ENCODE data around the gene PACRG. TPM values are rescaled to one million over a fixed set of nuclear protein-coding genes. Genes with fewer than 3 reads are reported as not detected.

Gene PACRG
- total RNA-seq, 1 experiment from 2014 or later, result 0.44 TPM

DNA sequence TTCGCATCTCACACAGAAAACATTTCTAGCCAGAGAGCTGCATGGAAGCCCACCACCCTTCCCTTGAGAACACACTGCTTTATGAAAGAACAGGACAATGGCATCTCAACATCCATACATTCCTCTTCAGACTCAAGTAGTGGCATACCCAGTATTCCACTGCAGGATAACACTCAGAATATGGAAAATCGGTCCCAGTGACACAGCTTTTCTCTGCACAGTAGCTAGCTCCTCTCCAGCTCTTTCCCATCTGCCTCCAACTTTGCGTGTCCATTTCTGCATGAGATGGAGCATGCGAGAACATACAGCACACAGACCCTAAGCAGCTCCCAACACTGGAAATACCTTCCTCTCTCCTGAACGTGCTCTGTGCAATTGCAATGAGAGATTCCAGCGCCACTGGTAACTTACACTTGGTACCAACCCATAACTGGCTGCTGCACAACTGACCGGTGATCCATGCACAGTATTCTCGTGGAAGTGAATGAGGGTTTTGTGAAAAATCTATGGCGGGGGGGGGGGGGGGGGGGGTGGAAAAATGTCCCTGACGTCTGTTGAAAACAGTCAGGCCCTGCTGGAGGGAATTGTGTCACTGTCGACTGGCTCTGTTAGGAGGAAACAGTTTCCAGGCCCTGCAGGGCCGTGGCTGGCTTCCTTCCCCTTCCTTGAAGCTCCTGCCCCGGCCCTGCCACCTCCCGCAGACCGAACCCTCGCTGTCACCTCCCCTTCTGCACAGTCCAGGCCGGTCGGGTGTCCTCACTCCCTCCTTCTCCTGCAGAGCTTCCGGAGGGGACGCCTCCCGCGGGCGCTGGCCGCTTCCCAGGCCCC is 420.9 kb downstream of the PACRG start:
- CTCF ChIA-PET, result interaction anchor here (0.8 kb wide), 1 partner anchor 263 kb away, joined by 6 read pairs; no protein-coding TSS in a partner anchor
- no peak overlapping the region for H3K4me3 Mint-ChIP-seq
- TF ChIP-seq SP1 (CRISPR knock-in tag; conservative IDR thresholded peaks at IDR 0.05) (no peak), RORB (CRISPR knock-in tag; IDR thresholded peaks at IDR 0.05) (no peak), ZBTB43 (CRISPR knock-in tag; IDR thresholded peaks at IDR 0.05) (no peak), ZBTB21 (CRISPR knock-in tag; IDR thresholded peaks at IDR 0.05; ENCODE audit: borderline replicate concordance) (no peak), ZNF121 (CRISPR knock-in tag; IDR thresholded peaks at IDR 0.05) (no peak), NR2C2 (CRISPR knock-in tag; IDR thresholded peaks at IDR 0.05) (no peak), FOXJ3 (CRISPR knock-in tag; IDR thresholded peaks at IDR 0.05; ENCODE audit: borderline replicate concordance) (no peak), MYBL2 (CRISPR knock-in tag; IDR thresholded peaks at IDR 0.05) (no peak), FOXK1 (CRISPR knock-in tag; IDR thresholded peaks at IDR 0.05) (no peak), TCF7 (CRISPR knock-in tag; IDR thresholded peaks at IDR 0.05; ENCODE audit: low read depth) (no peak), ZNF138 (CRISPR knock-in tag; conservative IDR thresholded peaks at IDR 0.05) (no peak)
- TF ChIP-seq, protein P1, sequence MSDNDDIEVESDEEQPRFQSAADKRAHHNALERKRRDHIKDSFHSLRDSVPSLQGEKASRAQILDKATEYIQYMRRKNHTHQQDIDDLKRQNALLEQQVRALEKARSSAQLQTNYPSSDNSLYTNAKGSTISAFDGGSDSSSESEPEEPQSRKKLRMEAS (CRISPR knock-in tag; IDR thresholded peaks at IDR 0.05), result no peak

DNA sequence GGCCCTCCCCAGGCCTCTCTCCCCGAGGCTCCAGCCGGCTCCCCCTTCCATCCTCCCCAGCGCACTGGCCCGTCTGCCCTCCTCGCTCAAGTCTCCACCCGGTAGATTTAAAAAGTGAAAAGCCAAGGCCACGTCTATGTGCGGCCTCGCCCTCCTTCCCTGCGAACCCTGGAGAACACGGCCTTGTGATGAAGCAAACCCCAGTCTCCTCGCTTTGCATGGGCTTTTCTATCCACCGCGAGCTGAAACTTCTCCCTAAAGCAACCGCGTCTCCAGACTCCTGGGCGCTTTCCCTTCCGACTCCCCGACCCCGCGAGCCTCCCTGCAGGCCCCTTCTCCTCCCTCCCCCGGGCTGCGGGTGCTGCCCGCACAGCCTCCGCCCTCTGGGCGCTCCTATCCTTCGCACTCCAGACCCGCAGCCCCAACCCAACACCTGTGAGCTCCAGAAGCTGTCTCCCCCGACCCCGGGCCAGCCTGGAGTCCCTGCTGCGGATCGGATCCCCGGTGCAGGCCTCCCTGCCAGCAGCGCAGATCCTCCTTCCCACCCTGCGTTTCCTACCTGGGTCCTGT is 421.6 kb downstream of the PACRG start:
- no peaks in the 10 kb centered on the region for H3K36me3 Mint-ChIP-seq
- H3K27ac Mint-ChIP-seq, result no peak overlapping the region
- ChIA-PET CTCF (interaction anchor here (0.8 to 1.0 kb wide), 2 partner anchors 29 to 263 kb away, joined by 4 to 6 read pairs; no protein-coding TSS in a partner anchor), POLR2A (no interaction called here)
- TF ChIP-seq ZNF532 (CRISPR knock-in tag; IDR thresholded peaks at IDR 0.05; ENCODE audit: borderline replicate concordance) (no peak), ETV6 (CRISPR knock-in tag; IDR thresholded peaks at IDR 0.05) (no peak), ZNF232 (CRISPR knock-in tag; IDR thresholded peaks at IDR 0.05) (no peak), CREM (CRISPR knock-in tag; IDR thresholded peaks at IDR 0.05) (no peak), CREB1 (CRISPR knock-in tag; IDR thresholded peaks at IDR 0.05) (no peak), MYBL2 (CRISPR knock-in tag; IDR thresholded peaks at IDR 0.05) (no peak), GRHL2 (CRISPR knock-in tag; IDR thresholded peaks at IDR 0.05; ENCODE audit: insufficient replicate concordance, severe bottlenecking) (no peak), ELF4 (CRISPR knock-in tag; IDR thresholded peaks at IDR 0.05; ENCODE audit: low read depth) (no peak), JUN (CRISPR knock-in tag; IDR thresholded peaks at IDR 0.05) (no peak), KAT7 (CRISPR knock-in tag; IDR thresholded peaks at IDR 0.05; ENCODE audit: borderline replicate concordance) (no peak)
- TF ChIP-seq, protein P2, sequence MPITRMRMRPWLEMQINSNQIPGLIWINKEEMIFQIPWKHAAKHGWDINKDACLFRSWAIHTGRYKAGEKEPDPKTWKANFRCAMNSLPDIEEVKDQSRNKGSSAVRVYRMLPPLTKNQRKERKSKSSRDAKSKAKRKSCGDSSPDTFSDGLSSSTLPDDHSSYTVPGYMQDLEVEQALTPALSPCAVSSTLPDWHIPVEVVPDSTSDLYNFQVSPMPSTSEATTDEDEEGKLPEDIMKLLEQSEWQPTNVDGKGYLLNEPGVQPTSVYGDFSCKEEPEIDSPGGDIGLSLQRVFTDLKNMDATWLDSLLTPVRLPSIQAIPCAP (CRISPR knock-in tag; IDR thresholded peaks at IDR 0.05), result no peak
- DNase-seq (ENCODE audit: low spot score) (no peak), ATAC-seq (peak; percentile 59)
- no peak overlapping the region for H3K4me3 Mint-ChIP-seq
- H3K9me3 Mint-ChIP-seq, result no peaks in the 10 kb centered on the region
- no peaks in the 10 kb centered on the region for H3K27me3 Mint-ChIP-seq (ENCODE audit: low read depth)
- peaks cover 12% of the 10 kb centered on the region for H3K4me1 Mint-ChIP-seq

More for the DNA sequence above, 420.9 kb downstream of the PACRG start:
- DNase-seq (ENCODE audit: low spot score) (no peak), ATAC-seq (peak; percentile 23)
- H3K9me3 Mint-ChIP-seq, result no peaks in the 10 kb centered on the region
- no peak overlapping the region for H3K27ac Mint-ChIP-seq
- no peaks in the 10 kb centered on the region for H3K27me3 Mint-ChIP-seq (ENCODE audit: low read depth)
- peaks cover 12% of the 10 kb centered on the region for H3K4me1 Mint-ChIP-seq
- H3K36me3 Mint-ChIP-seq, result no peaks in the 10 kb centered on the region
- POLR2A ChIA-PET, result no interaction called here
